ENCODE results near the gene GALNT7.

The GALNT7 gene

GRCh38 chr4:173367946-173368345 lies 199.3 kb downstream of the GALNT7 start:
- peaks cover 13% of the 10 kb centered on the region for H4K20me1 ChIP-seq
- H3K36me3 ChIP-seq = 0 out of 2 replicates have a peak, but pooled peaks cover 9% of the 10 kb centered on the region
- TF ChIP-seq Cebpa-rat (IDR thresholded peaks at IDR 0.05) = no peak
- H3K4me3 ChIP-seq = peak overlapping the region; percentile 80
- H3K4me1 ChIP-seq = peaks cover 44% of the 10 kb centered on the region
- H3K27ac ChIP-seq = no peak overlapping the region
- no peaks in the 10 kb centered on the region for H3K9me3 ChIP-seq
- H3K27me3 ChIP-seq = no peaks in the 10 kb centered on the region
- peak overlapping the region; percentile 33 for H3K9ac ChIP-seq
- peak overlapping the region; percentile 70 for H3K4me2 ChIP-seq

- Histone ChIP-seq H3K4me2 (peak overlapping the region; percentile 70), H3K4me3 (peak overlapping the region; percentile 80), H3K9me3 (no peaks in the 10 kb centered on the region), H4K20me1 (peaks cover 34% of the 10 kb centered on the region), H3K36me3 (peaks cover 14% of the 10 kb centered on the region; the same call in 1 of the 2 replicates), H3K27ac (peak overlapping the region; percentile 78), H3K9ac (peak overlapping the region; percentile 83), H3K4me1 (peaks cover 65% of the 10 kb centered on the region), H3K27me3 (no peaks in the 10 kb centered on the region)
- no peak for TF ChIP-seq Cebpa-rat (IDR thresholded peaks at IDR 0.05)
Observed at GRCh38 chr4:173370130-173370476, 201.5 kb downstream of the GALNT7 start.

GRCh38 chr4:173370477-173371291 lies 202.1 kb downstream of the GALNT7 start, which contains the start of gene SAP30:
Gene SAP30, plus strand, starts transcription at chr4:173370954. Its CDS starts 229 bp downstream, at chr4:173371183.
- Histone ChIP-seq H4K20me1 (peaks cover 40% of the 10 kb centered on the region), H3K4me3 (peak within 1 kb of the TSS; percentile 80), H3K9ac (peak within 1 kb of the TSS; percentile 84), H3K27me3 (no peaks in the 10 kb centered on the region), H3K9me3 (no peaks in the 10 kb centered on the region), H3K36me3 (peaks cover 13% of the 10 kb centered on the region), H3K27ac (peak within 1 kb of the TSS; percentile 78), H3K4me1 (peaks cover 64% of the 10 kb centered on the region), H3K4me2 (peak within 1 kb of the TSS; percentile 85)
- no peak for TF ChIP-seq Cebpa-rat (IDR thresholded peaks at IDR 0.05)

- Histone ChIP-seq H3K9ac (peak overlapping the region; percentile 84), H3K4me2 (peak overlapping the region; percentile 85), H3K27ac (peak overlapping the region; percentile 71), H3K9me3 (no peaks in the 10 kb centered on the region), H4K20me1 (peaks cover 46% of the 10 kb centered on the region), H3K27me3 (no peaks in the 10 kb centered on the region), H3K36me3 (peaks cover 16% of the 10 kb centered on the region), H3K4me3 (peak overlapping the region; percentile 80), H3K4me1 (peaks cover 59% of the 10 kb centered on the region)
- TF ChIP-seq Cebpa-rat (IDR thresholded peaks at IDR 0.05) = no peak
Observed at GRCh38 chr4:173371292-173372192, 202.9 kb downstream of the GALNT7 start.
